Mucosa of rectum (tissue), 2 donors: ENCODE measurements around the gene IGFBP4.
"Not testable (repeated sequence)": the region's sequence is repeated elsewhere in the genome, so short reads cannot be mapped to it uniquely, and the experiment has no call there.

ENCODE experiments used
- H3K27ac ChIP-seq, 2 donors: one replicate each; pipeline ENCODE4 v1.7.0; 2013; ENCODE audit warnings: inconsistent platforms in 2 of 2, low read depth in 2 of 2, low read length in 2 of 2
- H3K27me3 ChIP-seq, 2 donors: one replicate each; pipeline ENCODE4 v1.7.0; 2013; ENCODE audit warnings: low read length in 2 of 2; ENCODE audit not compliant: control insufficient read depth in 2 of 2, insufficient read depth in 2 of 2
- H3K36me3 ChIP-seq, 2 donors: one replicate each; pipeline ENCODE4 v1.7.0; 2013; ENCODE audit warnings: low read length in 2 of 2; ENCODE audit not compliant: control insufficient read depth in 2 of 2, insufficient read depth in 2 of 2
- H3K4me1 ChIP-seq, 2 donors: one replicate each; pipeline ENCODE4 v1.7.0; 2013; ENCODE audit warnings: low read length in 2 of 2, mild to moderate bottlenecking in 1 of 2; ENCODE audit not compliant: control insufficient read depth in 2 of 2, insufficient read depth in 2 of 2
- H3K4me3 ChIP-seq, 2 donors: one replicate each; pipeline ENCODE4 v1.7.0; 2013; ENCODE audit warnings: low read length in 2 of 2
- H3K9ac ChIP-seq, 2 donors: one replicate each; pipeline ENCODE4 v1.7.0; 2013; ENCODE audit warnings: low read length in 2 of 2, low read depth in 1 of 2, mild to moderate bottlenecking in 1 of 2
- H3K9me3 ChIP-seq, 2 donors: one replicate each; pipeline ENCODE4 v1.7.0; 2013; ENCODE audit warnings: low read length in 2 of 2; ENCODE audit not compliant: control insufficient read depth in 2 of 2
- donor health status: healthy.
- donor health status: Normal muscosa, but diverticular disease.

Gene IGFBP4

DNA sequence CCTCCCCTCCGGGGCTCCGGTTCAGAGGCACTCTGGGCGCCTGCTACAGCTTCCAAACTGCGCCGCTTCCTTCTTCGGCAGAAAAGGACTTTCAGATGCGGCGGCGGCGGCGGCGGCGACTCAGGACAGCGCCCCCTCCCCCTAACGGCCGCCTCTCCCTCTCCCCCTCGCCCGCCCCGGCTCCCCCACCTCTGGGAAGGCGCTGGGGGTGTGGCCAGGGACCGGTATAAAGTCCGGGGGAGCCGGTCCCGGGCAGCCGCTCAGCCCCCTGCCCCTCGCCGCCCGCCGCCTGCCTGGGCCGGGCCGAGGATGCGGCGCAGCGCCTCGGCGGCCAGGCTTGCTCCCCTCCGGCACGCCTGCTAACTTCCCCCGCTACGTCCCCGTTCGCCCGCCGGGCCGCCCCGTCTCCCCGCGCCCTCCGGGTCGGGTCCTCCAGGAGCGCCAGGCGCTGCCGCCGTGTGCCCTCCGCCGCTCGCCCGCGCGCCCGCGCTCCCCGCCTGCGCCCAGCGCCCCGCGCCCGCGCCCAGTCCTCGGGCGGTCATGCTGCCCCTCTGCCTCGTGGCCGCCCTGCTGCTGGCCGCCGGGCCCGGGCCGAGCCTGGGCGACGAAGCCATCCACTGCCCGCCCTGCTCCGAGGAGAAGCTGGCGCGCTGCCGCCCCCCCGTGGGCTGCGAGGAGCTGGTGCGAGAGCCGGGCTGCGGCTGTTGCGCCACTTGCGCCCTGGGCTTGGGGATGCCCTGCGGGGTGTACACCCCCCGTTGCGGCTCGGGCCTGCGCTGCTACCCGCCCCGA, at the start of gene IGFBP4:
Gene IGFBP4 (plus strand): TSS at position 255 of the 792 bp plus-strand sequence. CDS start 286 bp downstream, at position 541.
- Histone ChIP-seq H3K36me3 (no peaks in the 10 kb centered on the region), H3K27ac (peak within 1 kb of the TSS; percentile 84 to 92), H3K4me3 (peak within 1 kb of the TSS; percentile 90), H3K27me3 (no peaks in the 10 kb centered on the region), H3K9me3 (no peaks in the 10 kb centered on the region), H3K9ac (peak within 1 kb of the TSS; percentile 92 to 93), H3K4me1 (peaks cover 45 to 49% of the 10 kb centered on the region in 2 donors)

DNA sequence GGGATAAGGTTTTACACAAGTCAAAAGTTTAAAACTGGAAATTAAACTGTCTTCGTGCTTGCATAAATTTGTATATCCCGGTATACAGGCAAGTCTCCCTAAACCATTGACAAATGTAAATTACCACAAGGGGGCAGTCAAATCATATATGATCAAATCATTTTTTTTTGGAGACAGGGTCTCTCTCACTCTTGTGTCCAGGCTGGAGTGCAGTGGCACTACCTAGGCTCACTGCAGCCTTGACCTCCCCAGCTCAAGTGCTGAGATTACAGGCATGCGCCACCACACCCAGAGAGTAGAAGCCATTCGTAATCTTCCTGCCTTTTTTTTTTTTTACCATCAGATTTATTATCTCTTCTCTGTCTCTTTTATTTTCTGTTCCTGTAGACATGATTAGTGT, 44.1 kb upstream of the IGFBP4 start:
- no peaks in the 10 kb centered on the region for H3K4me1 ChIP-seq
- no peak overlapping the region for H3K27ac ChIP-seq
- H3K27me3 ChIP-seq, result no peaks in the 10 kb centered on the region
- no peak overlapping the region for H3K4me3 ChIP-seq
- H3K9me3 ChIP-seq, result no peaks in the 10 kb centered on the region
- peaks cover 2% of the 10 kb centered on the region in 2 donors for H3K36me3 ChIP-seq
- H3K9ac ChIP-seq, result no peak overlapping the region

DNA sequence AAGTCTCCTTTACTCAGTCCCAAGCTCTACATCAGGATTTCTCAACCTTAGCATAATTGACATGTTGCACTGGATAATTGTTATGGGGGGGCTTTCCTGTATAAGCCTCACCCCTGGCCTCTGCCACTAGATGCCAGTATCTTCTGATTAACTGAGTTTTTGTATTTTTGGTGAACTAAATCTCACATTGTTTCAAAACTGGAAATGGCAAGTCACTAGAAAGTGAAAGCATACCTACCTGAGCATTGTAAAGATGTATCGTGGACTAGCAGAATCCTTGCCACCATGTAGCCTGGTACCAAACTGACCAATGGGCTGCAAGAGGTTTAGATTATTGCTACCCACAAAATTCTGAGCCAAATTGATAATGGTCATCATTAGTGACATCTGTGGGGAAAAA, 40.6 kb upstream of the IGFBP4 start:
- H3K9ac ChIP-seq, result no peak overlapping the region
- H3K4me1 ChIP-seq, result no peaks in the 10 kb centered on the region
- no peak overlapping the region for H3K4me3 ChIP-seq
- H3K9me3 ChIP-seq, result no peaks in the 10 kb centered on the region
- no peak overlapping the region for H3K27ac ChIP-seq
- peaks cover 2% of the 10 kb centered on the region in 2 donors for H3K36me3 ChIP-seq
- no peaks in the 10 kb centered on the region for H3K27me3 ChIP-seq

DNA sequence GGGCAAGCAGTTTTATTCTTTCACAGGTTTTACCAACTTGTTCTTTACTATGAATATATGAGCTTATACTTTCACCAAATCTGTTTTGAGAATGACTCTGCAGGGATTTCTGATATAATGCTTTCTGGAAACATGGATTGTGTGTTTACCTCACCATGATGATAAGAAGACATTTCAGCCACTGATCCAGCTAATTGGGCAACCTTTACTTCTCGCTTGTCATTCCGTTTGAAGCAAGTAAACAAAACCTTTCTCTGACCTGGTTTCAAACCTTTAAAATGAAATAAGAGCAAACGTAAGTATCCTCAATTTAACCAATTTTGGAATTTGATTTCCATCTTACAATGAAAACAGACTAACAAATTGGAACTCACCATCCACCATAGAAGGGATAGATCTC, 39.2 kb upstream of the IGFBP4 start:
- Histone ChIP-seq H3K27me3 (no peaks in the 10 kb centered on the region), H3K27ac (no peak overlapping the region), H3K9me3 (no peaks in the 10 kb centered on the region), H3K9ac (no peak overlapping the region), H3K4me1 (no peaks in the 10 kb centered on the region), H3K36me3 (peaks cover 2% of the 10 kb centered on the region in 2 donors), H3K4me3 (no peak overlapping the region)

DNA sequence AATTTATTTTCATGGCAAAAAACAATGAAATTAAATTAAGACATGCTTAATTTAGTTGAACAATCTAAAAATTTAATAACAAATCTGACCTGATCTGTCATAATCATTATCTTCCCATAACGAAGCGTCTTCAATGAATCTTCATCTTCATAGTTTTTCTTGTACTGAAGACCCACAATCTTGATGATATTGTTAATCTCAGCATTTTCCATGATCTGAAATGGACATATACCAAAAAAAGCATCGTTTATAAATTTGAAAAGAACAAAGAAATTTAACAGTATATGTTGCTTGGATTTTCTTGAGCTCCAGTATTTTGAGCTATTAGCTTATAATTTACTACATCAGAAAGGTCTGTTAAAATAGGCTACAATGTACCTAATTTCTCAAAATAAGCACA, 35.8 kb upstream of the IGFBP4 start:
- H3K9ac ChIP-seq, result no peak overlapping the region
- H3K4me3 ChIP-seq, result no peak overlapping the region
- H3K9me3 ChIP-seq, result no peaks in the 10 kb centered on the region
- peaks cover 0 to 2% of the 10 kb centered on the region in 2 donors for H3K36me3 ChIP-seq
- H3K27ac ChIP-seq, result no peak overlapping the region
- H3K4me1 ChIP-seq, result no peaks in the 10 kb centered on the region
- H3K27me3 ChIP-seq, result no peaks in the 10 kb centered on the region

DNA sequence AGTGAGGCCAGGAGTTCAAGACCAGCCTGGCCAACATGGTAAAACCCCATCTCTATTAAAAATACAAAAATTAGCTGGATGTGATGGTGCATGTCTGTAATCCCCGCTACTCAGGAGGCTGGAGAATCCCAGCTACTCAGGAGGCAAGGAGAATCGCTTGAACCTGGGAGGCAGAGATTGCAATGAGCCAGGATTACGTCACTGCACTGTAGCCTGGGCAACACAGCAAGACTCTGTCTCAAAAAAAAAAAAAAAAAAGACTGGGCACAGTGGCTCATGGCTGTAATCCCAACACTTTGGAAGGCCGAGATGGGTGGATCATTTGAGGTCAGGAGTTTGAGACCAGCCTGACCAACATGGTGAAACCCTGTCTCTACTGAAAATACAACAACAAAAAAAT, 33.7 kb upstream of the IGFBP4 start:
- not testable (repeated sequence) for H3K4me1 ChIP-seq, H3K27ac ChIP-seq, H3K36me3 ChIP-seq, H3K4me3 ChIP-seq, H3K27me3 ChIP-seq, H3K9ac ChIP-seq, H3K9me3 ChIP-seq

DNA sequence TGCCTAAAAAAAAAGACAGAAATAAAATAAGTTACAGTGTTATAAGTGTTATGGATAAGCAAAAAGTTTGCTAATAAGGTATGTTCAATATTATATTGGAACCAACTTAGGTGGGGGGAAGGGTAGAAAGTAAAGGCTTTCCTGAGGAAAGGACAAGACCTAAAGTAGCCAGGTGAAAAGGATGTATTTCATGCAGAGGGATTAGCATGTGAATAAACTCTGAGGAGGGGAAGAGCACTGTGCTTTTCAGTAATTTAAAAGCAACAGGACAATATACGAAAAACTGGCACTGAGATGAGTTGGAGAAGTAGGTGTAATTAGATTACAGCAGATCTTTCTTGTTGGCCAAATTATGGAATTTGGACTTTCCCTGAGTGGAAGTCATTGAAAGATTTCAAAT, 33.2 kb upstream of the IGFBP4 start:
- Histone ChIP-seq H3K9me3 (no peaks in the 10 kb centered on the region), H3K4me3 (no peak overlapping the region), H3K4me1 (no peaks in the 10 kb centered on the region), H3K36me3 (no peaks in the 10 kb centered on the region), H3K9ac (no peak overlapping the region), H3K27me3 (no peaks in the 10 kb centered on the region), H3K27ac (no peak overlapping the region)

DNA sequence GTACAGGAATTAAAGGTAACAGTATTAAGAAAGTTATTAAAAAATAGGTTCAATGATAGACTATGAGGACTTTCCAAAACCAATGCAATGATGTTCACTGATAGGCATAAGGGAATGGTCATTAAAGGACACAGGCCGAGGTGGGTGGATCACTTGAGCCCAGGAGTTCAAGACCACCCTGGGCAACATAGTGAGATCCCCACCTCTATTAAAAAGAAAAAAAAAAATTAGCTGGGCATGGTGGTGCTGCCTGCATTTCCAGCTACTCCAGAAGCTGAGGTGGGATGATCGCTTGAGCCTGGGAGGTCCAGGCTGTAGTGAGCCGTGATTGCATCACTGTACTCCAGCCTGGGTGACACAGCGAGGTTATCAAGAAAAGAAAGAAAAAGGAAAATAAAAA, 31.4 kb upstream of the IGFBP4 start:
- Histone ChIP-seq H3K4me1 (no peaks in the 10 kb centered on the region), H3K9ac (no peak overlapping the region), H3K4me3 (no peak overlapping the region), H3K27me3 (no peaks in the 10 kb centered on the region), H3K9me3 (no peaks in the 10 kb centered on the region), H3K36me3 (no peaks in the 10 kb centered on the region), H3K27ac (no peak overlapping the region)

DNA sequence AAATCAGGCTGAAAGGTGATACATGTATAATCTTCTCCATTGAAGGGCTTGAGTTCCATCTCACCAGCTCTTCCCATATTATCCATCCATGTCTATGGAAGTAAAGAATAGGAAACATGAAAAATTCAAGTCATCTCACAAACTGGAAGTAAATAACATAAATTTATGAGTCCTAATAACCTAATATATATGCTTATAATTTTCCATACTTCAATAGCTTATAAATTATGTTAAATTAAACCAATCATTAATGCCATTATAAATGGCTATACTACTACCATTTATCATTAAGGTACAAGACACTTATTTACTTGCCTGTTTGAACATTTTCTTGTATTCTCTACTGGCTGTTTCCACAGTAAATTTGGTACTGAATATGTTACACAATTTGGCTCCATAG, 30.4 kb upstream of the IGFBP4 start:
- Histone ChIP-seq H3K27me3 (no peaks in the 10 kb centered on the region), H3K9ac (no peak overlapping the region), H3K4me1 (peaks cover 5 to 6% of the 10 kb centered on the region in 2 donors)

DNA sequence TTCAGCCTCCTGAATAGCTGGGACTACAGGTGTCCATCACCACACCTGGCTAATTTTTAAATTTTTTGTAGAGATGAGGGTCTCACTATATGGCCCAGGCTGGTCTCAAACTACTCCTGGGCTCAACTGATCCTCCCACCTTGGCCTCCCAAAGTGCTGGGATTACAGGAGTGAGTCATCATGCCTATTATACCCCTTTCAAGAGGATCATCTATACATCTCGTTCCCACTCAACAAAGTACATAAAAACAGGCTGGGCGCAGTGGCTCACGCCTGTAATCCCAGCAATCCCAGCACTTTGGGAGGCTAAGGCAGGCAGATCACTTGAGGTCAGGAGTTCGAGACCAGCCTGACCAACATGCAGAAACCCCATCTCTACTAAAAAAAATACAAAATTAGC, 28.9 kb upstream of the IGFBP4 start:
- H3K36me3 ChIP-seq, H3K9ac ChIP-seq, H3K4me3 ChIP-seq, H3K9me3 ChIP-seq, H3K27ac ChIP-seq, H3K27me3 ChIP-seq: not testable (repeated sequence)
- peaks cover 8 to 10% of the 10 kb centered on the region in 2 donors for H3K4me1 ChIP-seq

More for the DNA sequence above, 30.4 kb upstream of the IGFBP4 start:
- Histone ChIP-seq H3K9me3 (no peaks in the 10 kb centered on the region), H3K36me3 (no peaks in the 10 kb centered on the region), H3K27ac (no peak overlapping the region), H3K4me3 (no peak overlapping the region)
